HG03280 (cell line): ENCODE measurements around the gene BCORL1.

Source experiments
- ATAC-seq: cut with Tn5 transposase; IDR thresholded peaks from one replicate; pipeline ENCODE4 v1.9.1; 2021; ENCODE audit warnings: mild to moderate bottlenecking, moderate library complexity; ENCODE audit not compliant: unreplicated experiment

BCORL1 gene

DNA sequence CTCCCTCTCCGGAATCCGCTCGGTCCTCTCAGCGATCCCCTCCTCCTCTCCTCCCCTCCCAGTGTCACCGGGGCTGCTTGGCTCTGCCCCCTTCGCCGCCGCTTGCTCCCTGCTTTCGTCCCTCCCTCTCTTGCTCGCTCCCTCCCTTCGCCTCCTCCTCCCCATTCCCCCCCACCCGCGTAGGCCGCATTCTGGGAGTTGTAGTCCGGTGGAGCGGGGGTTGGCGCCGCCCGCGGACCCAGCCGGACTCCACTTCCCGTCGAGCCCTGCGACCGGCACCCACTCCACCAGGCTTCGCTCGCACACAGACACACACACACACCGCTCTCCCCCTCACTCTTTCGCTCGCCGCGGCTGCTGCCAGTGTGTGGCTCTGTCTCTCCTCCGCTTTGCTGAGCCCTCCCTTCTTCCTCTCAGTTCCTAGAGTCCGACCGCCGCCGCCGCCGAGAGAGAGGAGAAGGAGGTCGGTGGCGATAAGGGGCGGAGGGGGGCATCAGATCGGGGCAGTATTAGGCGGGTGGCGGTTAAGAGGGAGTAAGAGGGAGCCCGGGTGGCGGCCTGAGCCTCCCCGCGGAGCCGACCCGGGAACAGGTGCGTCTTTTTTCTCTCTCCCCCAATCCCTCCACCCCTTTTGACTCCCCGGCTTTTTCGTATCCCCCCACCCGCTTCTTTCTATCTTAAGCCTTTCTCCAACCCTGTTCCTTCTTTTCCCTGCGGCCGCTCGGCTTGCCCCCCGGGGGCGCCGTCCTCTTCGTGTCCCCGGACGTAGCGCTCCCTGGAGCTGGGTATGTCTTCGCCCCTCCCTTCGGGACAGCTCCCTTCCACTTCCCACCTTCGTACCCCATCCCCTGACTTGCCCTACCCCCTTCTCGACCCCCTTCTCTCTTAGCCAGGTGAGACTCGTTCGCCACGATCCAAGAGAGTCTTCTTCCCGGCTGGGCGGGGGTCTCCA is at the start of gene BCORL1:
Gene BCORL1, plus strand, starts transcription at position 336 of the 952 bp plus-strand sequence. CDS start 22,597 bp downstream, outside the sequence.
- ATAC-seq, result peak; percentile 91

DNA sequence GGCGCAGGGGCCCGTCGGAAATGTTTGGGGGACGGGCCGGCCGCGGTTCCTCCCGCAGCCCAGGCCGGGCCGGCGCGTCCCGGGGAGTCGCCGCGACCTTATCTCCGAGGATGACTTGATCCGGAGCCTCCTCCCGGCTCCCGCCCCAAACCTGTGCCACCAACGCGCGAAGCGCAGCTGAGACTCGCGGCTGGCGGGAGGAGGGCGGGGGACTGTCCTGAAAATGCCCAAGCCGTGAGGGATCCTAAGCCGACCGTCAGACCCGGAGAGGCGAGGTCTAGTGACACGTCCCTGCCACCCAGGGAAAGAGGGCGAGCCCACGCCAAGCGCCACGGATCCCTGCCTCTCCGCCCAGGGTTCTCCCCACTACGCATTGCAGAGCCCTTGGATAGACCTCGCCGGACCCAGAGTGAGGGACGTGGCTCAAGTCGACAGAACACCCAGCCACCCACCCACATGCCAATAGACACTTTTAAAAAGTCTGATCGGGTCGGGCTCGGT is 49.6 kb upstream of the BCORL1 start:
- ATAC-seq, result no peak

DNA sequence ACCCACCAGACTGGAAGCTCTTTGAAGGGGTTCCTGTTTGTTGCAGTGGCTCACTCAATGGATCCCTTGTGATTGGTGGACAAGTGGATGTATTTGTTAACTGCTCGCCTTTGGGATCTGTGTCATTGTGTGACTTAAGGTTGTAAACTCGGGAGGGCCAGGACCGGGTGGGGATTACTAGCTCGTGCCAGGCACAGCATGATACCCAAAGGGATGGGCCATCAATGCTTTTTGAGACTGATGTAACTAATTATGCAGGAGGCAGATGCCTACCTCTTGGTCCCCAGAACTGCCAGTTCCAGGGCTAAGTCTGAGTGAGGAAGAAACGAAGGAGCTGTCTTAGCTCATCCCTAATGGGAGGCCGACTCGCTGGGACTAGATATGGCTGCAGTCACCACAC is 48.7 kb upstream of the BCORL1 start:
- no peak for ATAC-seq

DNA sequence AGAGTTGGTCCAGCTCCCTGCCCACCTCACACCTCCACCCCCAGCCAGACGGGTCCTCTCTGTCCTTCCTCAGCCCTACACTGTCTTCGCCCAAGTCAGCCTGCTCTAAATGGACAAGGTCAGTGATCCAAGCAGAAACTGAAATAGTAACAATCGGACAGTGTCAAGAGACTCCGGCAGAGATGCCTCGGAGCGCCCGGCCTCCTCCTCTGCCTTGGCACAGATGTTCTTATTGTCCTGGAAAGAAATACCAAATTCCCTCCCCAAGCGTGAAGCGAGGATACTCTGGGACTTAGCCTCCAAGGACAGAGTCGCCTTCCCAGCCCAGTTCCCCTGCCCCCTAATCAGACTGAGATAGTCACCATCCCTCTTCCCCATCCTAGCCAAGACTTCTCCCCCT is 48.0 kb upstream of the BCORL1 start:
- ATAC-seq, result no peak

GRCh38 chrX:129934952-129935351 is 47.5 kb upstream of the BCORL1 start:
- no peak for ATAC-seq

DNA sequence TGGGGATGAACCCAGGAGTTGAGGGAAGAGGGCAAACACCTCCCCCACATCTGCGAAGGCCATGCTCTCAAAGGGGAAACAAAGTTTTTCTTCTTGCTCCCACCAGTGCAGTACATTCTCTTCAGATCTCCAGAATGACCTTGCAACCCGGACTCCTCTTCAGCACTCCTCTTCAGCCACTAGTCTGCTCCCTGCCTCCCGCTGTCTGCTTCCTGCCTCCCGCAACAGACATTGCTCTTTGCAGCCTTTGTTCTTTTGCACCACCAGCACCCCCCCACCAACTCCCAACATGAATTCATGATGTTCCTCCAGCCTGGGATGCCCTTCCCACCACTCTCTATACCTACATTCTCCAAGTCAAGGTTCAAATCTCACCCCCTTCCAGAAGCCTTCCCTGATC is 44.4 kb upstream of the BCORL1 start:
- no peak for ATAC-seq

DNA sequence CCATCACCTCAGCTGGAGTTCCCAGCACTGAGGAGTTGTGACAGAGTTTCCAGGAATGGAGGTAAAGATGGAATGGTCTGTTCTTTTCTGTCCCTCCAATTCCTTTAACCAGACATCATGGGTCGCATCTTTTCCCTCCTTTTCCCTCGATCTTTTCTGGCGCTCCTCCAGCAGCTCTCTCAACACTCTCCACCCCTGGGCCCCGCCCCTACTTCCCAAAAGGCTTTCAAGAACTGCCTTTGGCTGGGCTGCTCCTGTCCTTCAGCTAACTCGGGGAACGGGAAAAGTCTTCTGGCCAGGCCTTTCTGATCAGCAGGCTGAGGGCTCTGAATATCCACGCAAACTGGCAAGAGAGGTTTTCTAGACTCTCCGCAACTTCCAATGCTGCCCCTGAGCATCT is 42.4 kb upstream of the BCORL1 start:
- no peak for ATAC-seq

DNA sequence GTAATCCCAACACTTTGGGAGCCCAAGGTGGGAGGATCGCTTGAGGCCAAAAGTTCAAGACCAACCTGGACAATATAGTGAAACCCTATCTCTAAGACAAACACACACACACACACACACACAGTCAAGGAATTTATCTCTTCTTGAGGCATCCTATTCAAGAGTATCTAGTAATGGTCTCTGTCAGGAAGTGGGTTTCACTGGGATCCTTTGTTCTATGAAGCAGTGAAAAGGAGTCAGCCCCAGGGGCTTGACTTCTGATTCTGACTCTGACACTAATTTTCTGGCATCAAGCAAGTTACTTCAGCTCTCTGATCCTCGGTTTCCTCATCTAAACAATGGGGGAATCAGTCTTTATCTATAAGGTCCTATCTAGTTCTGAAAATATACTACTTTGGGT is 41.7 kb upstream of the BCORL1 start:
- no peak for ATAC-seq

- no peak for ATAC-seq
Observed at GRCh38 chrX:129945131-129945530, 37.3 kb upstream of the BCORL1 start.

- no peak for ATAC-seq
Observed at GRCh38 chrX:129953334-129953648, 29.1 kb upstream of the BCORL1 start.

DNA sequence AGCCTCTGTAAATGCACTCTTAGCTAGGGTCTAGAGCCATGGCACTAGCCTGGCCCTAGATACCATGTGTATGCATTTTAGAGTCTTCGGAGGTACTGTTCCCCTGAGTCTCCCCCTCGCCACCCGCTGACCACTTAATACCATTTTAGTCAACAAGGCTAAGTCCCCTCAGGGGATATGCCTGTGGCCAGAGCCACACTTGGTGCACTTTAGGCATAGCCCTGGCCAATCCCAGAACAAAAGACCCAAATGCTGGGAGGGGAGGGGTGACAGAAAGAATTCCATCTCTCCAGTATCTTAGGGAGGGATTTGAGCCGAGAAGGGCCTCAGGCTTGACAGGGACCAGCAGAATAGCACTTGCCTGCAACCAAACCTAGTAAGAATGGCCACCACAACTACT is 28.6 kb upstream of the BCORL1 start:
- no peak for ATAC-seq

DNA sequence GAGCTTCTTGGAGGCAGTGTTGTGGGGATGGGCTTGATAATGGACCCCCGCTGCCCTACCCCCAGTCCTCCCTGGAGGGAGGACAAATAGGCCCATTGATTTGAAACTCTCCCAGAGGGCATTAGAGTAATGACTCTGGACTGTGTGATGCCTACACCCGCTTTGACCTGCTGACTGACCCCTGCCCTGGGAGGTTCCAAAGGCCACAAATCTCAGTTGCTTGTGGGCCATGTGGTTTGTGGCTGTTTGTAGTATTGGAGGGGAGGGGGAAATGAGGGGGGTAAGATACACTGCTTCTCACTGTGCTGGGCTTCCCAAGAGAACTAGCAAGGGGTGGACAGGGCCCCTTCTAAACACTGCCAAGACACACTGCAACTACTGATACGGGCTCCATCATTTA is 27.6 kb upstream of the BCORL1 start:
- ATAC-seq, result no peak

- ATAC-seq, result no peak
Observed at GRCh38 chrX:129955682-129956081, 26.8 kb upstream of the BCORL1 start.

GRCh38 chrX:129956145-129956544 is 26.3 kb upstream of the BCORL1 start:
- ATAC-seq, result no peak

DNA sequence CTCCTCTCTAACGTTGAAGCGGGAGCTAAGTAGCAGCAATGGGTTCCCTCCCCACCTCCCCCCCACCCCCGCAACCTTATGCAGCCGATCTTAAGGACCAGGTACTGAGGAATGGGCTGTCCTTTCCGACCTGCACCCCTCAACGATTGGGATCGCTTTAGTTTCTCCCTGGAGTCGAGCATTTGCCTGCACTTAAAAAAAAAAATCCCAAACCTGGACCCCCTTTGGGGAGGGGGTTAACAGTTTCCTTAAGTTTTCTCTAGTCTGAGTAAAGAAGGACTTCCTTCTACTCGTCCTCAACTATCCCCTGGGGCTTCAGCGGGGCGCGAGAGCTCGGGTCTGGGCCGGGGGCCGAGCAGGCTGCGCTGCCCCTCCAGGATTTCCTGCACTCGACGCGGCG is 25.7 kb upstream of the BCORL1 start:
- no peak for ATAC-seq

DNA sequence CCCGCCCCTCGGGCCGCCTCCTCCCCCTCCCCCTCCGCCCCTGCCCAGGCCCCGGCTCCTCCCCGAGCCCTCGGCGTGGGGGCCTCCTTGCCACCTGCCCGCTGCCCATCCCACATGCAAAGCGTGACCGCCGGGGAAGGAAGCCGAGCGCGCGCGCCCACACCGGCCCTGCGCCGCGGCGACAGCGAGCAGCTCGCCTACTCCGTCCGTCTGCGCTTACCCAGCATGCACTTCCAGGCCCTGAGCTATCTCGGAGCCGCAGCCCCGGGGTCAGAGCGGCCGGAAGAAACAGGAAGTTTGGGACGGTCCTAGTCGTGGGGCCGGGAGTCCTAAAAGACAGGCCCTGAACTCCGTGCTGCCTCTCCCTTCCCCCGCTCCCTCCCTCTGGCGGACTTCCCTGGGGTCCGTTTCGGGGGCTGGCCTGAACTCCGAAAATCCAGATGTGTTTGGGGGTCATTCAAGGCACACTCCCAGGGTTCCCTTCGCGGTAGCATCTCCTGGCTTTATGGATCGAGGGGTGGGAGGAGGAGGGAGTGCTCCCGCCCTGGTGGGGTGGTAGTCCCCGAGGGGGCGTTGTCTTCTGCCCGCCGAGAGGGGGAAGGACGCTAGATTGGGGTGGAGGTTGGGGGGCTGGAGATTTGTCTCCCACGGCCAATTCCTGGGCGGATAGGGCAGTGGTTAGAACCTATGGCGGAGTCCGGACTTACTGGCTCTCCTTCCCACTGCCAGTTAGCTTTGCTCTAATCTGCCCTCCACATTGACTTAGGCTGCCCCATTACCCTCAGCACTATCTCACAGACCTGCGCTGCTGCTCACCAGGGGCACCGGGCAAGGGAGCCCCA is 25.0 kb upstream of the BCORL1 start:
- peak; percentile 66 for ATAC-seq

DNA sequence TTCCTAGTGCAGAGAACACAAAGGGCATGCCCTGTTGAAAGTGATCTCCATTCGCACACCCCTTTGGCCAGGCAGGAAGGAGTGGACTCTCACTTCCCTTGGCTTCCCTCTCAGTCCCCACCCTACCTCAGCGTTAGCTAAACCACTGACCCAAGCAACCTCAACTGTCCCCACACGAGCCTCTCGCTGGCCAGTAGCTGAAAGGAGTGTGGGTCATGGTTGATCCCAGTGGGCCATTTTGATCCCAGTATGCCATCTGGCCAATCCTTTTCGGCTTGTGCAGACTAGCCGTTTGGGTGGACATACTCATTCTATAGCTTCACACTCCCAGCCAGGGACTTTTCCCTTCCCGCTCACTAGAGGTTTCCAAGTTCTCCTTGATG is 24.4 kb upstream of the BCORL1 start:
- ATAC-seq, result no peak

GRCh38 chrX:129958814-129959492 is 23.5 kb upstream of the BCORL1 start:
- no peak for ATAC-seq

DNA sequence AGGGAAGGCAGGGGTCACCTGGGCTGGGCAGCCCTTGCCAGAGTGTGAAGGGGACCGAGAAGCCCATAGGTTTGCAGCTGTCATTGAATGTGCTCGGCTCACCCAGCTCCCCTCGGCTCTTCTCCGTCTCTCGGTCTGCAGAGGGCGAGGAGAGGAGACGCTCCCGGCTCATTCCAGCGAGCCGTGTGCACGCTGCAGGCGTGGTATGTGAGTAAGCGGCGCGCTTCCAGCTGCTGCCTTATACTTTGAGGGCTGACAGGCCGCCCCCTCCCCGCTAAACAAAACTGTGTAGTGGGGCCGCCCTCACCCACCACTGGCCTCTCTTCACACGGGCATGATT is 23.0 kb upstream of the BCORL1 start:
- ATAC-seq, result no peak

- ATAC-seq, result peak; percentile 89
Observed at GRCh38 chrX:129961180-129962083, 21.0 kb upstream of the BCORL1 start.
